GM21825 (cell line): ENCODE results near the gene NHS.
"Not testable (repeated sequence)": the region's sequence is repeated elsewhere in the genome, so short reads cannot be mapped to it uniquely, and the experiment has no call there.

ENCODE experiments used
- ATAC-seq: cut with Tn5 transposase; IDR thresholded peaks from one replicate; pipeline ENCODE4 v1.9.1; 2021; ENCODE audit warnings: mild to moderate bottlenecking, moderate library complexity; ENCODE audit not compliant: unreplicated experiment

NHS gene

DNA sequence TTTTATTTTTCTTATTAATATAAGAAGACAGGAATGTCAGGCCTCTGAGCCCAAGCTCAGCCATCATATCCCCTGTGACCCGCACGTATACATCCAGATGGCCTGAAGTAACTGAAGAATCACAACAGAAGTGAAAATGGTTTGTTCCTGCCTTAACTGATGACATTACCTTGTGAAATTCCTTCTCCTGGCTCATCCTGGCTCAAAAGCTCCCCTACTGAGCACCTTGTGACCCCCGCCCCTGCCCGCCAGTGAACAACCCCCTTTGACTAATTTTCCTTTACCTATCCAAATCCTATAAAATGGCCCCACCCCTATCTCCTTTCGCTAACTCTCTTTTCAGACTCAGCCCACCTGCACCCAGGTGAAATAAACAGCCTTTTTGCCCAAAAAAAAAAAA lies 71.3 kb downstream of the NHS start:
- not testable (repeated sequence) for ATAC-seq

DNA sequence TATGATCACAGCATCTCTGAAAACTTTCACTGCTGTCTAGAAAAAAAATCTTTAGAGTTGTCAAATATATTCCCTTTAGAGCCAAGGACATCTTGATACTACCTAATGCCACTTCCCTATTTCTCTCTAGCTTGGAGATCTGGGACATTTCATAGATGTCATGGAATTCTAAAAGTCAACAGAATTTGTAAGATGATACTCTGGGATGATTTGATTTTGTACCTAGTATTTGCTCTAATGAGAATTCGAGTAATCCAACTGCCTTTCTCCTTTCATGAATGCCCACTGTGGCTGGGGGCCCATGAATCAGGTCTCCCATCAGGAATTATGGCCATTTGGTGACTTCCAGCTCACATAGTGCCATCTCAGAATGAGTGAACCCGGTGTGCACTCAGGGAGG lies 73.2 kb downstream of the NHS start:
- ATAC-seq: no peak

DNA sequence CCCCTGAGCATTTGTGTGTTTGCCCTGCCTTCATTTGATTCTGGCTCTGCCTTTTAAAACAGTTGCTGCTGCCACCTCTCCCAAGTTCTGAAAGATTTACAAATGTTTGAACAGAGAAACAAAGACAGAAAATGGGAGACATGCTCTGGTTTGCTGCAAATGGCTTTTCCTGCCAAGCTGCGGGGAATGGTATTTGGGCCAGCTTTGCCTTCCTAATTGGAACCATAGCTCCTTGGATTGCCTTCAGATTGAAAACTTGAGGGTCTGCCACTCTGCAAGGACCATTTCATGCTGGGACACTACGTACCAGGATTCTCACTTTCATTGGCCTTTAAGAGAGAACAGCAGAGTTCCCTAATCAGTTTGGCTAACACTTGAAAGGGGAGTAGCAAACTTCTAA lies 74.9 kb downstream of the NHS start:
- no peak for ATAC-seq

DNA sequence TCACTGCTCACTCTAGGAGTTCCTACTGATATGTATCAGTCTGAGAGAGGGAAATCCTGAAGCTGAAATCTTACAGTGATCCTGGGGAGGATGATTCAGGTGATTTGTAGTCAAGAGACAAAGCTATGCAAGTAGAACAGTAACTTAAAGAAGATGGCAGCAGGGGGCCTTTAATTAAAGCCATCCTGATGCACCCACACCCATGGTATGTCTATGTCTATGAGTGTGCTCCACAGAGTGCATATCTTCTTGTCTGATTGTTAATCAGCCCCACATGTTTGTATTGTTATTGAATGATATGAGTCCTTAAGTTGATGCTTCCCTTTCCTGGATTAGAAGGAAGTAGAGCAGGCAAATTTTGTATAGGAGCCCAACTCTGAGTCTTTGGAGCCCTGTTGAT lies 78.8 kb downstream of the NHS start:
- ATAC-seq: no peak

DNA sequence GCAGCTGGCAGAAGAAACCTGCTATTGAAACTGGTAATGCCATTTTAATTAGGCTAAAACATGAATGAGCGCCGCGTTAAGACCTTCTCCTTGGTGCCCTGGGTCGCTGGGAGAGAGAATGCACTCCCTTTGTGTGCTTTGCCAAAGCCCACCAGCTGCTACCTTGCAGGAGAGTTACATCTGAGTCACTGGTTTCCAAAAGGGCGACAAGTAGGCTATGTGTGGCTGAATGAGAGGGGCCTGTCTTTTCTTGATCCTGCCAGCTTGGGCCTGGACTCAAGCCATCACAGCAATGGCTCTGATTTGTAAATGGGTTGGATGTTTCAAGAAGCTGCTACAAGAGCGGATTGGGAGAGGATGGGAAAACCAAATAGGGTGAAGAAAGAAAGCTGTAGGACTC lies 81.5 kb downstream of the NHS start:
- no peak for ATAC-seq

DNA sequence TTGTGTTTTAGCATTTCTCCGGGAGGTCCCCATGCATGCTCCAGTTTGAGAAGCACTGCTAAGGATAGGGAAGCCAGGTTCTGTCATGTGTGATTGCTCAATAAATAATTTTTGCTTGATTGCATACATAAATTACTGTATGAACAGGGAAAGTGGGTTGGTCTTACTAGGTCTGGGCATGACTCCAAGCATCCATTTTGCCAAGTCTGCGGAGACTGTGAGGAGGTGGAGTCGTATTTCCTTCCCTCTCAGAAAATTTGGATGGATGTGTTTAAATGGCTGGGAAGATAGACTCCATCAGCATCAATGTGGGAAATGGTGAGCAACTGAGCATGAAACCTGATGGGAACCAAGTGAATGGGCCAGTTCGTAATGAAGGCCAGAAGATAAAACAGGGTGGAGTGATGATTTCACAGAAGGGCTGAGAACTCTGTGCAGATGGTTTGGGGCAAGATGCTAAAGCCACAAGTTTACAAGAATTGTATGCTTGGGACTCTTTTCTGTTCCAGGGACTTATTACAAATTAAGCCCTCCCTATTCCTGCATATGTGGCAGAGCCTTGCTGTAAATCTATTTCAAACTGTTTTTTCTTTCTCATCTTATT lies 84.1 kb downstream of the NHS start:
- ATAC-seq: no peak

DNA sequence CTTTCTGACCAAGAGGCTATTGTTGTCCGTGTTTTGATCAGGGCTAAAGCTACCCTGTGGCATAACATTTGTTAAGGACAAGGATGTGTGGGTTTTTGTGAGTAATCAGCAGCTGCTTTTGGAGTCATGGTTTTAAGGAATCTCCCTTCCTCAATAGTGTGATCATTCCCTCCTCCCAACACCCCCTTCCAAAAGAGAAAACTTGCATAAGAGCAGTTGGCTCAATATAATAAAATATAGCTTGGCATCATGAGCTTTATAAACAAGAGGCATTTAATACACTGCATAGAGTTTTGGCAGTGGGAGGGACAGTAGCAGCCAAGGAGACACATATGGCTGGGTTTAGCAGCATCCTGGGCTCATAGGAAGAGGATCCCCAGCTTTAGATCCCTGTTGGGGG lies 84.7 kb downstream of the NHS start:
- ATAC-seq: no peak

DNA sequence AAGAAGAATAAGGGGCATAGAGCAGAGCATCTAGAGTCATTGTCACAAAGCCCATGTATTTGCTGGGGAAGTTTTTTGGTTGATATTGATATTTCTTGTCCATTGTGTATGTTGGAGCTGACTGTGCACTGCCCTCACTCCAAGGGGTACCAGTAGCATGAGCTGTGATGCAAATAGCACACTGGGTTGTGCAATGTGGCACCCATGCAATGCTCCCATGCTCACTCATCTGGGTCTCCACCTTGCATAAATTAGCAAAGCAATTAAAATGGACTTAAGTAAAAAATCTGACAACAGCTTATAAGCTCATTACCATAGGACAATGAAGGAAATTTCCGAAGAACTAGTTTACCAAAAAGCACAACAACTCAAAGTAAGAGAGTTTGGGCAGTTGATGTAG lies 87.9 kb downstream of the NHS start:
- ATAC-seq: no peak

DNA sequence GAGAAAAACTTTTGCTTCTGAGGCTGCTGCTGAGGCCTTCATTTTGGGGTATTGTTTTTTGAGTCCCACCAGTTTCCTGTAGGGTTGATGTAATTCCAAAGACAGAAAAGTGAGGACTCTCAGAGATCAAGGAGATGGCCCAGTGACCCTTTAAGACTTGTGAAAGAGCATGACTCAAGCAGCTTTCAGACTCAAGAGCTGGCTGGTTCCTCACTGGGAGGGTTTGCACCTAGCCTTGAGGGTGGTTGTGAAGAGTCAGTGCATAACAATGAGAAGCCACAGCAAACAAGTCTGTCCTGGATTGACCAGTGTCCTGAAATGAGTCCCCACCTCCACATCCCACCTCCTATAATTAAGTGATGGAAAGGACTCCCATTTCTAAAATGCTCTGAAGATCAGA lies 89.2 kb downstream of the NHS start:
- no peak for ATAC-seq

DNA sequence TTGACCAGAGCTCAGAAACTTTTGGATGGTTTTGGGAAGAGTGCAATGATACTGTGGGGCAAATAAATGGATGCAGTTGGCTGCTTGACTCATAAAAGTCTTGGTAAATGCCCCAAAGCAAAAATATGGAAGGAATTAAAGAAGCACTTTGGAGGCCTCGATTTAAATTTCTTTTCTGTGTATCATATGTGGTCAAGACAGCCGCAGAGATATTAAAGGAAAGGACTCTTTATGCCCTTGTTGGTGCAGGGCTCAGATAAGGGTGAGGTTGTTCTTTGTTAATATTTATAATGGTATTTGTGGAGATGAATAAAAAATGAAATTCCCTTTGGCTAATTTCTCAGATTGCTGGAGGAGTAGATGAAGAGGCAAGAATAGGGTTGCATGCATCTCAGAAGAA lies 90.2 kb downstream of the NHS start:
- no peak for ATAC-seq

DNA sequence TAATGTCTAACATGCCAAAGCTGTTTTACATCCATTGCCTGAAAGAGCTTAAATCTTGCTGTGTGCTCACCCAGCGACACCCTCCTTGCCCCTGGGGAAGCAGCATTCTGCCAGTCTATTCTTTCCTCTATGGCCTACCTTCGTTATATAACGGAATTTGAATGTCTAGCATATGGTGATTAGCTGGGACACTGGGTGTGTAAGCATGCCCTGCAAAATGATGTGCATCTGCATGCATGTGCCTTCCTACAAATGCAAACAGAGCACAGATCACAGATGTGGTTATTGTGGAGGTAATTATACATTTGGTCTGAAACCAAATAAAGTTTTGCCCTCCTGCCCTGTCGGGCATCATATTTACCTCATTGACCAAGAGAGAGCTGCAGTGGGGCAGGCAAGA lies 90.8 kb downstream of the NHS start:
- no peak for ATAC-seq

DNA sequence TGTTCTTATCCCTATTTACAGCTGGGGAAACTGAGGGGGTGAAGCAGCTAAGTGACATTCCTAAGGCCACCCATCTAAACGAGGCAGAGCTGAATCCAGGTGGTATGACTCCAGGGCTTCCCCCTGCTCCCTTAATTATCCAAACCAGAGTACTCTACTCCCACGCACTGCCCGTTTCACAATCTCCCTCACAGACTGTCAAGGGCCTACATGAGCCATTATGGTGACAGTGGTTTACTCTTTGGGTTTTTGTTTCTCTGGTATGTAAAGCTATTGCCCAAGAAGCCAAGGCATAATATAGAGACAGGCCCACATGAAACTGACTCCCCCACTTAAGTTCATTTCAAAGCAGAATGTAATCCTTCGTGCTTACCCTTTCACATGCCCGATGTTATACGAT lies 95.1 kb downstream of the NHS start:
- no peak for ATAC-seq

DNA sequence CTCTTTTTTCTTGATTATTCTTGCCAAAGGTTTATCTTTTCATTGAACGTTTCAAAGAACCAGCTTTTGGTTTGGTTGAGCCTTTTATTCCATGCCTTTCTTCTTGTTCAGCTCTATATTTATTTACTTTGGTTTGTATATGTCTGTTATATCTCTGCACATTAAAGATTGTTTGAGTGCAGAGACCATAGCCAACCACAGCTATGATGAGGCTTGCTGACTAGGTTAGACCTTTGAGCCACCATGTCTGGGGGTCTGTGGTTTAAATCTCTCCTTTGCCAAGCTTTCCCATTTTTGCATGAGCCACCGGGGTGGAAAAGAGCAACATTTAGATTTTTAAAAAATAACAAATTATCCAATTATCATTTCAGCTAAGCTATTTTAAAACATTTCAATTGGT lies 96.1 kb downstream of the NHS start:
- no peak for ATAC-seq

DNA sequence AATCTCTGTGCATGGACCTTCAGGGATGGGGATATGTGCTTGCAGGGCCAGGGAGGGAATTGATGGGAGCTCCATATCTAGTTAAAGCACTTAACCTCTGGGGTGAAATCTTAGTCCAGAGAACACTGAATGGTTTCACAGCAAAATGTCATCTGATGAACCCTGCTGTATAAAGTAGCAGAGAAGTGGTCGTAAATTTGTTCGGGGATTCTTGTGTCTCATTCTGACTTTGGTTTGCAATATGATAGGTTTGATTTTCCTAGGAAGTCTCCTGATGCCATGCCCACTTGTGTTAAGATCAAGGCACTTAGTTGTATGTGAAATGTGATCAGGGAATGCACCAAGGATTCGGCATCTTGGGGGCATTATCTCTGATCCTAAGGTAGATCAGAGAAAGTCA lies 96.9 kb downstream of the NHS start:
- no peak for ATAC-seq

DNA sequence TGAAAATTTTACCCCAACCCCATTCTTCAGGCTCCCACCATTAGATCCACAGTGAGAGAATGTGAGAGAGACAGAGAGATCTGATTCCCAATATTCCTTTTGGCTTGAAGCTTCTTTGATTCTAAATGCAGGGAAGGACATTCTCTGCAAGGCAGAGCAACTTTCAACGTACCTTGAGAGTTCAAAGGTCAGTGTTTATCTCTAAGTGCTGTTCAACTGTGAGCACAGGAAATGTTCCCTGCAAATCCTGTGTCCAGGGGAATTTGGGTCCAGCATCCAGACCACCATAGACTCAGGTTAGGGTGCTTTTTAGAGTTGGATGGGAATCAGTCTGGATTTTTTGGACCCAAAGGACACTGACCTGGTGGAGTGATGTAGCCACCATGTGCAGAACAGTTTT lies 97.4 kb downstream of the NHS start:
- ATAC-seq: no peak

DNA sequence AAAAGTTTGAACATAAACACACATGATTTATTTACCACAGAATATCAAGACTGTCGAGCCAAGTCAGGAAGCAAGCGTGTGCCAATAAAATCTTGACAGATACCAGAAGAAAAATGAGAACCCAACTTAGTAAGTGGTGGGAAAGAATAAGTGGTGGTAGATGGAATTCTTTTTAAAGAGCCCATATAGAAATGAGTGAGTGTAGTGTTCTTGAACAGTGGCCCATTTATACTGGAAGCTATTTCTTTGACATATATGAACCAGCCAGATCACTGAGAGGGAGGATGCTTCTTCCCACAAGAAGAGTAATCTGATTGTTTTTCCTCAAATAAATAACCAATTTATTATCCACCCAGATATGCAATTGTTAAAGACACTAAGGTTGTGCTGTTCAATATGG lies 98.0 kb downstream of the NHS start:
- ATAC-seq: no peak

DNA sequence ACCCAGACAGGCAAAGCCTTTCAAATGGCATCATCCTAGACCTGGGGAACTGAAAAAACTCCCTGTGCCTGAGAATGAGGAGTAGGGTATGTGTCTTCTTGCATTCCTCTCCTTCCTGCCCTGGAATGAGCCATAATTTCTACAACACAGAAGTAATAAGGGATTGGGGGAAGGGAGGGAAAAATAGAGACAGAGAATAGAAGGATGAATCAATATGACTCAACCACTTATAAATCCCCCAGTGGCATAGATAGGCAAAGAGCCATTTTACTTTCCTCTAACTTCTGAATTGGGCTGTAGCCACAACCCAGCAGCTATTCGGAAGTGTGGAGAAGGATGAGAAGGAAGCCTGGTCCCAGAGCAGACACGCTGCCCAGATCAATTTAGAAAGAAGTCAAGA lies 99.9 kb downstream of the NHS start:
- no peak for ATAC-seq

DNA sequence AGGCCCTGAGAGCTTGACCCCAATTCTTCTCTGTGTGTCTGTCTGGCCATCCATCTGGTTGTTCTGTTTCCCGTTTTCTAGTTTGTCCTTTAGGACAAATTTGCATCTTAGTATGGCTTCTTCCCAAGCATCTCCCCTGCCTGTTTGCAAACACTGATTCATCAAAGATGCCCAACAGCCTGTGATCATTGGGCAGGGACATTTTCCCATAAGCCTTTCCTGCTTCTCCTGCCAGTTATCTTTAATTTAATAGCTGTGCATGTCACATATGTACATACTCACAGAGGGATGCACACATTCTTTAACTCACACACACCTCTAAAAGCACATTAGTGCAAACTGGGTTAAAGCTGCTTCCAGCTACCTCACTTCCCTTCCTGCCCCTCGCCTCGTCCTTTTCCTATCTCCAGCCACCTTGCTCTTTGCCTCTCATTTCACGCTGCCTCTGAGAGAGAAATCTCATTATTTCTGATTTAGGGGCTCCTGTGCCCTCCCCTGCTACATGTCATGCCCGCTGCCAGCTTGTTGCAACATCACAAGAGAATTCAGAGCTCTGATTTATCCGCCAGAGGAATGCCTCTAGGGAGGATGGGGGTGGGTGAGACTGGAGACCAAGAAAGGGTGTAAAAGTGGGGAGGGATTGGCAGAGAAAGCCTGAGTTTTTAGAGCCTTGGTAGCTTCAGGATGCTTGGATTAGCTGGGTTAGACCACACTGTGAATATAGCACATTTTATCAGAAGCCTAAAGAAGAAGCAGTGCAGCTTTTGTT lies 100.6 kb downstream of the NHS start:
- no peak for ATAC-seq

DNA sequence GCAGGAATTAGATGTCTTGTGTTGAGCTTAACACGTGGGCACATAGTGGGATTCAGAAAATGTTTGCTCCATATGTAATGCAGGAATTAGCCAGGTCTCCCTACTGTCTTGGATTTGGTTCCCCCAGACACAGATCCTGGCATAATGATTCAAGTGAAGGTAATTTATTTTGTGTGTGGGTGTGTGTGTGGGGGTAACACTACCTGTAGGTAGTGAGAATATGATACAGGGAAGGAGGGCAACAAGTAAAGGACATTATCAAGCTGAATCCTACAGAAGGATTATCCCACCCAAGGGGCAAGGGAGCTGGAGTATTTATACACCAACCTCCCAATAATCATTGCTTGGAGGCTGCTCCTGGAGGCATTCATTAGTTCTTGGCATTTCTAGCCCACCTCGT lies 101.4 kb downstream of the NHS start:
- no peak for ATAC-seq

DNA sequence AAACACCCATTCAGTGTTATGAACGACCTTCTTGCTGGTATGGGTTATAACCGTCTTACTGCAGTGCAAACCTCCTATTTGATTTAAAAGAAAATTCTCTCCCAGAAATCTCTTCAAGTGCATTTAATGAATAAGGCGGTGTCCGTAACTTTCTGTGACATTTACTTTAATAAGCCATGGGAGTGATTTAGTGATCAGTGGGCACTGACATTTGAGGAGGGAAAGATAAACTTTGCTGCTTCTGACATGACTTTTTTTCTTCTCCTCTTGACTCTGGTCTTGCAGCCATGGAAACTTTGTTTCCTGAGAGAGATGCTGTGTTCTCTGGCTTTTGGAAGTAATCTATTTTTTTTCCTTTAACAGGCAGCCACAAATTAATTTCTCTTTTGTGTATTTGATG lies 106.1 kb downstream of the NHS start:
- ATAC-seq: no peak

DNA sequence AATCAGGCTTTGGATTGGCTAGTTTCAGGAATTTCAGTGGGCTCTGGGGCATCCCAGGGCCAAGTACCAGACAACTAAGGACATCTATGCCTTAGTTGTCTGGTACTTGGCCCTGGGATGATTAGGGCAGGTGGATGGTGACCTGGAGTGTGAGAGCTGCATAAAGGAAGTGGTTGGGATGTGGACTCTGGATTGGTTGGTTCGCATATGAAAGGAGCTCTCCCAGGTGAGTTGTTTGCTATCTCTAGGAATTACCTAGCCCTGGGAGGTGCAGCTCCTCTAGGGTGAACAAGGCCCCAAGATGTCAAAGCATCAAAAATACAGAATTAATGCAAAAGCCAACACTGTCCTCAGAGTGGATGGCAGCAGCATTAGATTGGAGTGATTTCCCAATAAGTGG lies 109.6 kb downstream of the NHS start:
- ATAC-seq: no peak

DNA sequence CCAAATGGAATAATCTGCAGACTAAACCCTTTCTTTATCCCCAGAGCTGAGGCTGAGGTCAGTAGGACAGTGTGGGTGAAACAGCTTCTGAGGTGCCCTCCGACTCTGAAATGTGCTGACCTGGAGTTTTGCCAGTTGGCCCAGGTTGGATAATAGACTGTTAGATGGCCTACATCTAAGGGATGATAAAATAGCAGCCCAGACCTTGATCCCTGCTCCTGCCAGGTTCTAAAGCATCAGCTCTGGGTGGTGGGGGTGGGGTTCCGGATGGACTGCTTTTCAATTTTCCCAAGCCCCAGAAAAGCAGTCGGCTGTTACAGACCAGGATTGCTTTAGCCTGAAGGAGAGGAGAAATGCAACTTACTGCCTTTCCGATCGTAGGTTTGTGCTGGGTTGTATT lies 110.4 kb downstream of the NHS start:
- no peak for ATAC-seq

DNA sequence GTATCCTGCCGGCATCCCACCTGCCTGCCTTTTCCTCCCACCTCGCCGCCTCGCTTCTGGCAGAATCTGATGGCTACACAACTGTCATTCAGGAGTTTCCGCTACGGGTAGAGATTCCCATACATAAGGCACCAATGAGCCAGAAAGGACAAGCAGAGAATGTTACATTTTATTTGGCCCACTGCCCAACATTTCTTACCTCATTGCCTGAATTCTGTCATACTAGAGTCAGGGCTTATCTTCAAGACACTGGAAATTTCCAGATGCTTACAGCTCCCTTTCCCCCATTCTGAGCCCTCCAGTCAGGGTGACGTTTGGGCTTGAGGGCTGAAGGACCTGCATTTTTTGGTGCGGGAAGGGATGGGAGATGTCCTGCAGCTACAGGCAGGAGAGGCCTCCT lies 113.0 kb downstream of the NHS start:
- ATAC-seq: no peak
